ENCODE measurements around the gene MDM1.

The MDM1 gene

GRCh38 chr12:68245180-68246021 is 86.8 kb downstream of the MDM1 start (continued):
- TF ChIP-seq ZNF768 (tag by site-specific recombination; IDR thresholded peaks at IDR 0.05) (no peak), ZNF398 (tag by site-specific recombination; IDR thresholded peaks at IDR 0.05) (peak; percentile 40; the same call in 1 of the 2 replicates), ZNF560 (tag by site-specific recombination; IDR thresholded peaks at IDR 0.05; ENCODE audit: borderline replicate concordance) (no peak), ZNF555 (tag by site-specific recombination; conservative IDR thresholded peaks at IDR 0.05) (no peak), ZNF449 (tag by site-specific recombination; IDR thresholded peaks at IDR 0.05) (no peak)

All from HEK293 (cell line).